Measurements from ENCODE around the gene GLB1L3. TPM values are rescaled to one million over a fixed set of nuclear protein-coding genes. Genes with fewer than 3 reads are reported as not detected.
"Not testable (repeated sequence)": the region's sequence is repeated elsewhere in the genome, so short reads cannot be mapped to it uniquely, and the experiment has no call there.

Gene GLB1L3
- total and polyA plus RNA-seq, 9 donors = 0.04 to 0.26 (median 0.11) TPM; not detected in 3

GRCh38 chr11:134341805-134342571 lies 65.8 kb downstream of the GLB1L3 start:
- Histone ChIP-seq H3K27me3 (ENCODE audit: control insufficient read depth, insufficient read depth, low read length) (peaks cover 8% of the 10 kb centered on the region), H3K36me3 (ENCODE audit: control insufficient read depth, insufficient read depth, low read length) (no peaks in the 10 kb centered on the region), H3K4me3 (ENCODE audit: low read length) (no peak overlapping the region), H3K27ac (ENCODE audit: low read length) (no peak overlapping the region), H3K4me1 (ENCODE audit: control insufficient read depth, insufficient read depth, low read length) (no peaks in the 10 kb centered on the region), H3K9me3 (replicated peaks; ENCODE audit: control insufficient read depth, low read depth, low read length) (no peaks in the 10 kb centered on the region)
- DNase-seq = no peak
- WGBS (ENCODE audit: insufficient coverage) = 83% methylated on average over 67 of the region's 68 CpGs

DNA sequence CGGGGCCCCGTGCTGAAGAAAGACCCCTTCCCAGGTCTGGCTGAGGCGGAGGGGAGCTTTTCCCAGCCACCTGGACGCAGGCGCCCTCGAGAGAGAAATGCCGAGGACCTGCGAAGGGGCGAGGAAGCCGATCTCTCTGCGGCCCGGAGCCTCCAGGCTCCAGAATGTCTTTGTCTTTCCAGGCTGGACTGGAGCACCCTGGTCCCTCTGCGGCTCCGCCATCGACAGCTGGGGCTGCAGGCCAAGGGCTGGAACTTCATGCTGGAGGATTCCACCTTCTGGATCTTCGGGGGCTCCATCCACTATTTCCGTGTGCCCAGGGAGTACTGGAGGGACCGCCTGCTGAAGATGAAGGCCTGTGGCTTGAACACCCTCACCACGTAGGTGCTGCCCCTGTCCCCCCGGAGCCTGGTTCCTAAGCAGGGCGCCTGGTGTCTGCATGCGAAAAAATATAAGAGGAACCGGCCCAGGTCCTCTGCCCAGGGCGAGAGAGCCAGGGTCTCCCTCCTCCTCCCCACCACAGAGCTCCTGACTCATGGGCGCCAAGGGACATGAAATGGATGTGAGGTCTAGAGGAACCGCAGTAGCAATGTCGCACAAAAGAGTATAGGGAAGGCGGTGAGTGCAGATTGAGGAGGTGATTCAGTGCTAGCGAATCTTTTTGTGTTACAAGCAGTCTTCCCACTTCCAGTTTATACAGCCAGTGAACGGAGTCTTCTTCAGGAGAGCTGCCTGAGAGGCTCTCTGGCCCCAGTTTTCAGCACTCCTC lies 66.6 kb downstream of the GLB1L3 start:
- H3K9me3 ChIP-seq (replicated peaks; ENCODE audit: control insufficient read depth, low read depth, low read length) = no peaks in the 10 kb centered on the region
- 67% methylated on average over 18 of the region's 30 CpGs for WGBS (ENCODE audit: insufficient coverage)
- DNase-seq = no peak
- peaks cover 6% of the 10 kb centered on the region for H3K27me3 ChIP-seq (ENCODE audit: control insufficient read depth, insufficient read depth, low read length)
- no peak overlapping the region for H3K27ac ChIP-seq (ENCODE audit: low read length)
- no peak overlapping the region for H3K4me3 ChIP-seq (ENCODE audit: low read length)
- H3K36me3 ChIP-seq (ENCODE audit: control insufficient read depth, insufficient read depth, low read length) = no peaks in the 10 kb centered on the region
- no peaks in the 10 kb centered on the region for H3K4me1 ChIP-seq (ENCODE audit: control insufficient read depth, insufficient read depth, low read length)

DNA sequence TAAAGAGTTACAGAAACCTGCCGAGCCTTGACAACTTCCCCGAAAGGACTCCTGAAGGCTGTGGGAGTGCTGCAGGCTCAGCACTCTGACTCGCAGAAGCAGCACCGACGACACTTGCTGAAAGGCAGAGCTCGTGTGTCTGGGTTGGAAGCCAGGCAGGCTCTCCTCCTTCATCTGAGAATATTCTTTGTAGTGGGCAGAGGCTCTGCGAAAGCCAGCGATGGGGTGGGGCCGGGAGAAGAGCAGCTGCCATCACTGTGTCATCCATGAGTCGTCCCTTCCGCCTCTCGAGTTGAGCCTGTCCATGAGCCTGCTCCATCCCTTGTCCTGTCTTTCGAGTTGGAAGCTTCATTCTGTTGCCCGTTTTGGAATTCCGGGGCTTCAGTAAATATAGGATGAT lies 67.5 kb downstream of the GLB1L3 start:
- WGBS (ENCODE audit: insufficient coverage) = 78% methylated on average over 12 of the region's 15 CpGs
- no peaks in the 10 kb centered on the region for H3K4me1 ChIP-seq (ENCODE audit: control insufficient read depth, insufficient read depth, low read length)
- no peak overlapping the region for H3K4me3 ChIP-seq (ENCODE audit: low read length)
- no peak overlapping the region for H3K27ac ChIP-seq (ENCODE audit: low read length)
- H3K9me3 ChIP-seq (replicated peaks; ENCODE audit: control insufficient read depth, low read depth, low read length) = no peaks in the 10 kb centered on the region
- DNase-seq = no peak
- peaks cover 6% of the 10 kb centered on the region for H3K27me3 ChIP-seq (ENCODE audit: control insufficient read depth, insufficient read depth, low read length)
- no peaks in the 10 kb centered on the region for H3K36me3 ChIP-seq (ENCODE audit: control insufficient read depth, insufficient read depth, low read length)

DNA sequence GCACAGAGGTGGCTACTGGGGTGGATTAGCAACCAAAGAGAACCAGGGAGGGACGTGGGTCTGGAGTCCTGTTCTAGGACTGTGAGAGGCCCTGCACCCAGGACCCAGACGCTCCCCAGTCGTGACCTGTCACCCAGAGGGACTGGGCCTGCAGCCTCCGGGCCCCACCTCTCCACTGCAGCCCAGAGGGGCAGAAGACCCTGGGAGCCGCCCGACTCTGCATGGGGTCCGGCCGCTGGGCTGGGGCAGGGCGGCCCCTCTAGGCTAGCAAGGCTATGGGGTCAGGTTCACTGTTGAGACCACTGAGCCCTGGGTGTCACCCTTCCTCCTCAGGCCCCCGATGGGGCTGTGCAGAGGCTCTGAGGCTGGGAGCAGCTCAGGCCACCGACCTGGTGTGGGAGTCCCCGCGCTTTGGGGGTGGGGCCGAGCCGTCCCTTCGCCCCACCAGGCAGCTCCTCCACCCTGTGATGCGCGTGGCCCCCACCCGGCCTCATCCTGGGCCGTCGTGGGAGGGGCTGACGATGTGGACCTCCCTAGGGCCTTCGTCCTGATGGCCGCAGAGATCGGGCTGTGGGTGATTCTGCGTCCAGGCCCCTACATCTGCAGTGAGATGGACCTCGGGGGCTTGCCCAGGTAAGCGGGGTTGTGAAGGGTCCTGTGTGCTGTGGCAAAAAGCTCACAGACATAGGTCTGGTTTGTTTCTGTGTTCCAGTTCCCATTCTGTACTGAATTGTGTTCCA lies 68.5 kb downstream of the GLB1L3 start:
- 73% methylated on average over 5 of the region's 28 CpGs for WGBS (ENCODE audit: insufficient coverage)
- not testable (repeated sequence) for H3K27me3 ChIP-seq (ENCODE audit: control insufficient read depth, insufficient read depth, low read length); H3K36me3 ChIP-seq (ENCODE audit: control insufficient read depth, insufficient read depth, low read length); H3K4me3 ChIP-seq (ENCODE audit: low read length); H3K4me1 ChIP-seq (ENCODE audit: control insufficient read depth, insufficient read depth, low read length); H3K27ac ChIP-seq (ENCODE audit: low read length); H3K9me3 ChIP-seq (replicated peaks; ENCODE audit: control insufficient read depth, low read depth, low read length); DNase-seq

GRCh38 chr11:134345237-134345550 lies 69.0 kb downstream of the GLB1L3 start:
- Histone ChIP-seq H3K27me3 (ENCODE audit: control insufficient read depth, insufficient read depth, low read length) (peaks cover 6% of the 10 kb centered on the region), H3K4me1 (ENCODE audit: control insufficient read depth, insufficient read depth, low read length) (no peaks in the 10 kb centered on the region), H3K9me3 (replicated peaks; ENCODE audit: control insufficient read depth, low read depth, low read length) (no peaks in the 10 kb centered on the region), H3K4me3 (ENCODE audit: low read length) (no peak overlapping the region), H3K27ac (ENCODE audit: low read length) (no peak overlapping the region), H3K36me3 (ENCODE audit: control insufficient read depth, insufficient read depth, low read length) (no peaks in the 10 kb centered on the region)
- no peak for DNase-seq
- 83% methylated on average over 4 of the region's 4 CpGs for WGBS (ENCODE audit: insufficient coverage)

DNA sequence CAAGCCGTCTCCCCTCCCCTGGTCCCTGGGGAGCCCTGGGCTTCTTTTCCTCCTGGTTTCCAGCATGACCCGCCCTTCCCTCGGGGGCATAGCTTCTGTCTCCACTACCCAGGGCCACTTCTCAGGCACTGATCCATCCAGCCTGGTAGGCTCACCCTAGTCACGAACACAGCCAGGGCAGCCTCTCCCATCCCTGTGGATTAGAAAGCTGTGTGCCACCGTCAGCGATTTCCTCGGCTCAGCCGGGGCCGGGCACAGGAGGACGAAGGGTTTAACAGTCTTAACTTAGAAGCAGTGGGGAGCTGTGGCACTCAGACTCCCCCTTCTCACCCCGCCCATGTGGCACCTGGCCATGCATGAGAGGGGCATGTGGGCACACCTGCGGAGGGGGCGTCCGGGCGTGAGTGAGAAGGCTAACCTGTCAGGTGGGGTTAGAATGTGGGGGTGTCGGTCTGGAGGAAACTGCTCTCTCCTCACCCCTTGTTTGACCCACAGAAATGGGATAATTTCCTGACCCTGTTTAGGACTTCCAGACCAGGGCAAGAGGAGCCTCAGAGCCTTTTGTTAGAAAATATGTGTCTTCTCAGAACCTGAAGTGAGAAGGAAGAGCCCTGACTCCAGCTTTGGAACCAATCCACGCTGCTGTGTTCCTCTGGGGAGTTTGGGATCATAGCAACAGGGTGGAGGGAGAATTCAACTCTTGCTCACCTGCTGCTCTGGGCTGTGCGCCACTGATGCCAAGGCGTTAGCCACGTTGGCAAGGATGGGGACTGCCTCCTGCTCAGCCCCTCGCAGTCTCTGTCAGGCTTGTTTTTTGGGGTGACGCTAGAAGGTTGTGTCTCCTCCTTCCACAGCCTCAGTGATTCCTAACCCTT lies 70.2 kb downstream of the GLB1L3 start:
- Histone ChIP-seq H3K27ac (ENCODE audit: low read length) (no peak overlapping the region), H3K4me1 (ENCODE audit: control insufficient read depth, insufficient read depth, low read length) (no peaks in the 10 kb centered on the region), H3K9me3 (replicated peaks; ENCODE audit: control insufficient read depth, low read depth, low read length) (no peaks in the 10 kb centered on the region), H3K4me3 (ENCODE audit: low read length) (no peak overlapping the region), H3K27me3 (ENCODE audit: control insufficient read depth, insufficient read depth, low read length) (peaks cover 6% of the 10 kb centered on the region), H3K36me3 (ENCODE audit: control insufficient read depth, insufficient read depth, low read length) (no peaks in the 10 kb centered on the region)
- DNase-seq = no peak
- WGBS (ENCODE audit: insufficient coverage) = 68% methylated on average over 11 of the region's 22 CpGs

- WGBS (ENCODE audit: insufficient coverage) = 71% methylated on average over 5 of the region's 5 CpGs
These were observed 70.8 kb downstream of the GLB1L3 start for GRCh38 chr11:134346976-134347350.

GRCh38 chr11:134347441-134347840 lies 71.3 kb downstream of the GLB1L3 start:
- H3K27me3 ChIP-seq (ENCODE audit: control insufficient read depth, insufficient read depth, low read length) = peaks cover 5% of the 10 kb centered on the region
- no peaks in the 10 kb centered on the region for H3K9me3 ChIP-seq (replicated peaks; ENCODE audit: control insufficient read depth, low read depth, low read length)
- DNase-seq = no peak
- H3K4me3 ChIP-seq (ENCODE audit: low read length) = no peak overlapping the region
- no peaks in the 10 kb centered on the region for H3K36me3 ChIP-seq (ENCODE audit: control insufficient read depth, insufficient read depth, low read length)
- H3K27ac ChIP-seq (ENCODE audit: low read length) = no peak overlapping the region
- 82% methylated on average over 8 of the region's 10 CpGs for WGBS (ENCODE audit: insufficient coverage)
- H3K4me1 ChIP-seq (ENCODE audit: control insufficient read depth, insufficient read depth, low read length) = no peaks in the 10 kb centered on the region

More at GRCh38 chr11:134346976-134347350, 70.8 kb downstream of the GLB1L3 start:
- no peak overlapping the region for H3K4me3 ChIP-seq (ENCODE audit: low read length)
- H3K27ac ChIP-seq (ENCODE audit: low read length) = no peak overlapping the region
- H3K36me3 ChIP-seq (ENCODE audit: control insufficient read depth, insufficient read depth, low read length) = no peaks in the 10 kb centered on the region
- no peak for DNase-seq
- peaks cover 6% of the 10 kb centered on the region for H3K27me3 ChIP-seq (ENCODE audit: control insufficient read depth, insufficient read depth, low read length)
- no peaks in the 10 kb centered on the region for H3K9me3 ChIP-seq (replicated peaks; ENCODE audit: control insufficient read depth, low read depth, low read length)
- H3K4me1 ChIP-seq (ENCODE audit: control insufficient read depth, insufficient read depth, low read length) = no peaks in the 10 kb centered on the region

DNA sequence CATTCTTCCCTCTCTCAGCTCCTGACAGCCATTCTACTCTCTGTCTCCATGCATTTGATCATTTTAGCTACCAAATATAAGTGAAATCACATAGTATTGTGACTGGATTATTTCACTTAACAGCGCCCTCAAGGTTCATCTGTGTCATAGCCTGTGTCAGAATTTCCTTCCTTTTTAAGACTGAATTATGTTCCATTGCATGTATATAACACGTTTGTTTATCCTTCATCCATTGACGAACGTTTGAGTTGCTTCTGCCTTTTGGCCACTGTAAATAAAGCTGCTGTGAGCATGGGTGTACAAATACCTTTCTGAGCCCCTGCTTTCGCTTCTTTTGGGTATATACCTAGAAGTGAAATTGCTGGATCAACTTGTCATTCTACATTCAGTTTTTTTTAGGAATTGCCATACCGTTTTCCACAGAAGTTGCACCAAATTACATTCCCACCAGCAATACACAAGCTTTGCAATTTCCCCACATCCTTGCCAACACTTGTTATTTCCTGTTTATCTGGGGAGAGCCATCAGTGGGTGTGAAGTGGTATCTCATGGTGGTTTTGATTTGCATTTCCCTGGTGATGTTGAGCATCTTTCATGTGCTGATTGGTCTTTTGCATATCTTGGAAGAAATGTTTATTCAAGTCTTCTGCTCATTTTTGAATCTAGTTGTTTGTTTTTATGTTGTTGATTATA lies 73.1 kb downstream of the GLB1L3 start:
- Histone ChIP-seq H3K9me3 (replicated peaks; ENCODE audit: control insufficient read depth, low read depth, low read length) (no peaks in the 10 kb centered on the region), H3K4me1 (ENCODE audit: control insufficient read depth, insufficient read depth, low read length) (no peaks in the 10 kb centered on the region), H3K4me3 (ENCODE audit: low read length) (no peak overlapping the region), H3K27me3 (ENCODE audit: control insufficient read depth, insufficient read depth, low read length) (no peaks in the 10 kb centered on the region), H3K27ac (ENCODE audit: low read length) (no peak overlapping the region), H3K36me3 (ENCODE audit: control insufficient read depth, insufficient read depth, low read length) (no peaks in the 10 kb centered on the region)
- WGBS (ENCODE audit: insufficient coverage) = no CpG with 5 or more reads among the region's 6 CpGs
- DNase-seq = no peak
